Right atrium auricular region (tissue), 2 donors: ENCODE measurements around the gene RALBP1. TPM values are rescaled to one million over a fixed set of nuclear protein-coding genes. Genes with fewer than 3 reads are reported as not detected.

Experiments used
- DNase-seq: peaks from one replicate; pipeline ENCODE4 v3.0.0-alpha.2; 2019; ENCODE audit warnings: low spot score
- H3K27ac ChIP-seq, 2 donors: fragments of 200-600 bp; sonication (generic); 1 replicate in 1 of 2; 2 replicates in 1 of 2; pipeline ENCODE4 v1.5.1; 2016 to 2019
- H3K27me3 ChIP-seq, 2 donors: fragments of 200-600 bp; sonication (generic); one replicate each; pipeline versions ENCODE4 v1.5.1 to v1.6.0; 2017 to 2019
- H3K36me3 ChIP-seq: fragments of 200-600 bp; sonication (generic); one replicate; pipeline ENCODE4 v1.5.1; 2016
- H3K4me1 ChIP-seq, 2 donors: fragments of 200-600 bp; sonication (generic); one replicate each; pipeline versions ENCODE4 v1.5.1 to v1.6.0; 2017 to 2019
- H3K4me3 ChIP-seq, 2 donors: fragments of 200-600 bp; sonication (generic); 1 replicate in 1 of 2; 2 replicates in 1 of 2; pipeline ENCODE4 v1.5.1; 2017 to 2019; ENCODE audit warnings: mild to moderate bottlenecking in 1 of 2, moderate library complexity in 1 of 2
- H3K9me3 ChIP-seq, 2 donors: fragments of 200-600 bp; sonication (generic); one replicate each; pipeline ENCODE4 v1.5.1; 2019
- CTCF ChIP-seq, 2 donors: fragments of 200-600 bp; sonication (generic); IDR thresholded peaks; one replicate each; pipeline ENCODE4 v1.5.1; 2019; ENCODE audit warnings: antibody characterized with exemption in 2 of 2
- total RNA-seq, 2 donors: library from RNA; depleted of rRNA; stranded (reverse); fragments of >200 nt; gene quantifications; one replicate each; pipeline ENCODE4 v1.1.0, GENCODE V29; 2016

RALBP1 gene
- total RNA-seq, 2 donors from 2014 or later, result 58.7 to 62.5 TPM

GRCh38 chr18:9437021-9437437 lies 38.3 kb upstream of the RALBP1 start:
- H3K27me3 ChIP-seq, result no peaks in the 10 kb centered on the region
- H3K9me3 ChIP-seq, result no peaks in the 10 kb centered on the region
- H3K4me3 ChIP-seq, result no peak overlapping the region
- no peak for DNase-seq
- H3K4me1 ChIP-seq, result peaks cover 0 to 6% of the 10 kb centered on the region in 2 donors
- H3K27ac ChIP-seq, result no peak overlapping the region
- TF ChIP-seq CTCF (IDR thresholded peaks at IDR 0.05), result no peak
- no peaks in the 10 kb centered on the region for H3K36me3 ChIP-seq

GRCh38 chr18:9437672-9438071 lies 37.6 kb upstream of the RALBP1 start:
- no peak for DNase-seq
- Histone ChIP-seq H3K27ac (no peak overlapping the region), H3K4me1 (peaks cover 0 to 6% of the 10 kb centered on the region in 2 donors), H3K9me3 (no peaks in the 10 kb centered on the region), H3K36me3 (no peaks in the 10 kb centered on the region), H3K27me3 (no peaks in the 10 kb centered on the region), H3K4me3 (no peak overlapping the region)
- TF ChIP-seq CTCF (IDR thresholded peaks at IDR 0.05), result no peak

GRCh38 chr18:9441061-9441460 lies 34.3 kb upstream of the RALBP1 start:
- Histone ChIP-seq H3K4me3 (no peak overlapping the region), H3K27me3 (no peaks in the 10 kb centered on the region), H3K9me3 (no peaks in the 10 kb centered on the region), H3K4me1 (no peaks in the 10 kb centered on the region), H3K36me3 (no peaks in the 10 kb centered on the region), H3K27ac (no peak overlapping the region)
- DNase-seq, result no peak
- TF ChIP-seq CTCF (IDR thresholded peaks at IDR 0.05), result no peak

GRCh38 chr18:9444549-9444948 lies 30.8 kb upstream of the RALBP1 start:
- Histone ChIP-seq H3K4me1 (no peaks in the 10 kb centered on the region), H3K27ac (no peak overlapping the region), H3K9me3 (no peaks in the 10 kb centered on the region), H3K36me3 (no peaks in the 10 kb centered on the region), H3K4me3 (no peak overlapping the region), H3K27me3 (no peaks in the 10 kb centered on the region)
- TF ChIP-seq CTCF (IDR thresholded peaks at IDR 0.05), result no peak
- no peak for DNase-seq

GRCh38 chr18:9446839-9447238 lies 28.5 kb upstream of the RALBP1 start:
- Histone ChIP-seq H3K36me3 (no peaks in the 10 kb centered on the region), H3K27ac (no peak overlapping the region), H3K27me3 (no peaks in the 10 kb centered on the region), H3K4me3 (no peak overlapping the region), H3K9me3 (no peaks in the 10 kb centered on the region), H3K4me1 (no peaks in the 10 kb centered on the region)
- no peak for DNase-seq
- TF ChIP-seq CTCF (IDR thresholded peaks at IDR 0.05), result no peak

- Histone ChIP-seq H3K36me3 (no peaks in the 10 kb centered on the region), H3K4me1 (no peaks in the 10 kb centered on the region), H3K27me3 (no peaks in the 10 kb centered on the region), H3K9me3 (no peaks in the 10 kb centered on the region), H3K27ac (no peak overlapping the region), H3K4me3 (no peak overlapping the region)
- no peak for DNase-seq
- no peak for TF ChIP-seq CTCF (IDR thresholded peaks at IDR 0.05)
These were observed 28.0 kb upstream of the RALBP1 start for GRCh38 chr18:9447334-9447733.
